Parietal lobe (tissue), 1 donor: Measurements from ENCODE around the gene SARS2. TPM values are rescaled to one million over a fixed set of nuclear protein-coding genes. Genes with fewer than 3 reads are reported as not detected.

ENCODE experiments used
- total RNA-seq: library from RNA; depleted of rRNA; stranded (reverse); fragments of >200 nt; gene quantifications from one replicate; pipeline ENCODE4 v1.2.3, GENCODE V29; 2014

SARS2 gene
- 15.3 TPM for total RNA-seq

GRCh38 chr19:38929929-38930775 is at the start of gene SARS2:
TSS of gene SARS2 (minus strand) at chr19:38930763. CDS start at chr19:38930736, 27 bp downstream.

GRCh38 chr19:38975214-38975860 is 44.8 kb upstream of the SARS2 start, which contains the start of gene FBXO17:
TSS of gene FBXO17 (minus strand) at chr19:38975742. CDS start at chr19:38950319, 25,423 bp downstream.

GRCh38 chr19:38930776-38931520 is 385 bp upstream of the SARS2 start, which contains the start of gene MRPS12:
TSS of gene MRPS12 (plus strand) at chr19:38930944. CDS start at chr19:38931295, 351 bp downstream.

GRCh38 chr19:38899447-38900201 is 30.9 kb downstream of the SARS2 start, which contains the start of the genes NFKBIB and SIRT2:
TSS of gene NFKBIB (plus strand) at chr19:38899969. CDS start at chr19:38900033, 64 bp downstream.
TSS of gene SIRT2 (minus strand) at chr19:38899618. CDS start at chr19:38899521, 97 bp downstream.

GRCh38 chr19:38877781-38878574 is 52.6 kb downstream of the SARS2 start, which contains the start of gene RINL:
TSS of gene RINL (minus strand) at chr19:38878275. CDS start at chr19:38876742, 1,533 bp downstream.

Other genes starting within 250 kb of the SARS2 start
- gene CAPN12, start 186.3 kb downstream of the SARS2 start, total RNA-seq = not detected
- not detected for gene LGALS7, start 157.2 kb downstream of the SARS2 start, total RNA-seq
- gene LGALS7B, start 141.6 kb downstream of the SARS2 start, total RNA-seq = not detected
- gene LGALS4, start 117.8 kb downstream of the SARS2 start, total RNA-seq = not detected
- 17.5 TPM for gene ECH1, start 99.0 kb downstream of the SARS2 start, total RNA-seq
- 245 TPM for gene HNRNPL, start 80.8 kb downstream of the SARS2 start, total RNA-seq
- 2.2 TPM for gene RINL, start 52.5 kb downstream of the SARS2 start, total RNA-seq
- gene SIRT2, start 31.1 kb downstream of the SARS2 start, total RNA-seq = 86.1 TPM
- 3.8 TPM for gene NFKBIB, start 30.8 kb downstream of the SARS2 start, total RNA-seq
- gene CCER2, start 18.6 kb downstream of the SARS2 start, total RNA-seq = 2.5 TPM
- 13.1 TPM for gene MRPS12, start 181 bp upstream of the SARS2 start, total RNA-seq
- gene FBXO17, start 45.0 kb upstream of the SARS2 start, total RNA-seq = 9.1 TPM
- 5.9 TPM for gene FBXO27, start 101.8 kb upstream of the SARS2 start, total RNA-seq
- gene ACP7, start 153.6 kb upstream of the SARS2 start, total RNA-seq = not detected
- gene PAK4, start 195.0 kb upstream of the SARS2 start, total RNA-seq = 2.5 TPM